Ishikawa (cell line): ENCODE data around the gene CYP2D6.

Experiments used
- TAF1 ChIP-seq: IDR thresholded peaks from 2 replicates; pipeline ENCODE4 v1.6.1; 2012; ENCODE audit warnings: low read depth, mild to moderate bottlenecking
- TEAD4 ChIP-seq: IDR thresholded peaks from 2 replicates; pipeline ENCODE4 v1.6.1; 2012
- YY1 ChIP-seq: IDR thresholded peaks from 2 replicates; pipeline ENCODE4 v1.6.1; 2012; ENCODE audit warnings: low read depth
- TF ChIP-seq, protein P1 (sequence below): IDR thresholded peaks from 2 replicates; pipeline ENCODE4 v1.6.1; 2012

DNA sequence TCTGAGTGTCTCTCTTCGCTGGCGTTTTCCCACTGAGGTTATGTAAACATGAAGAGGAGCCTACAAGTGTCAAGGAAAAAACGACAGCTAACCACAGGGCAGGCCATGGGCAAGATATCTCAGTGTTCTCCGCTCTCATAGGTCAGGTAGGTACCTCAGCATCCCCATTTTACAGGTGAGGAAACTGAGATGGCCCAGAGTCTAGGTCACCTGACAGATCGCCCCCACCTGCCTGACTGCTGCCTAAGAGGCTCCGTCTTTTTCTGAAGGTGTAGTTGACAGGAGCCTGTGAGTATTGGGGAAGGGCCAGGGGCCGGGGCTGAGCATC, 39.2 kb downstream of the CYP2D6 start:
- TF ChIP-seq TAF1 (no peak), YY1 (no peak), TEAD4 (no peak)
- TF ChIP-seq, protein P1, sequence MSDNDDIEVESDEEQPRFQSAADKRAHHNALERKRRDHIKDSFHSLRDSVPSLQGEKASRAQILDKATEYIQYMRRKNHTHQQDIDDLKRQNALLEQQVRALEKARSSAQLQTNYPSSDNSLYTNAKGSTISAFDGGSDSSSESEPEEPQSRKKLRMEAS = no peak
